Measurements from ENCODE around the gene BACH2.

DNA sequence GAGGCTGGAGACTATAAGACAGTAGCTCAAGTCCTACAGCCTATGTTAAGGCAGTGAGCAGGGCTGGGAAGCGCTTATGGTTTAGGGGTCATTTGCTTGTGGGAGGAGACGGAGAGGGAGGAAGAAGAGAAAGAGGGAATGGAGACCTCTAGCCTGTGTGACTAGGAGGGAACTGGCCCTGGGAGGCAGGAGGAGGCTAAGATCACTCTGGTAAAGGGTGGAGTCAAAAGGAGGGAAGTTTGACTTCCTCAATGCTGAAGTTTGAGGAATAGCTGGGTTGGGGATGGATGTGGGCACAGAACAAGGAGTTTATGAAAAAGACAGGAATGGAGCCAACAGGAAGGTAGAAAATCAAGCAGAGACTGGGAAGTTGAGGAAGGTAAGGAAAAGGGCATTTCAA lies 6.4 kb upstream of the BACH2 start:
- TF ChIP-seq CTCF (IDR thresholded peaks at IDR 0.05) (no peak), POLR2A (IDR thresholded peaks at IDR 0.05) (no peak)
